ENCODE results near the gene PHKG2. TPM values are rescaled to one million over a fixed set of nuclear protein-coding genes. Genes with fewer than 3 reads are reported as not detected.

PHKG2 gene
- polyA plus RNA-seq, 1 donor (not counting 4 experiments of a cell fraction or from before 2014, with no cell fraction given): 31.8 TPM

DNA sequence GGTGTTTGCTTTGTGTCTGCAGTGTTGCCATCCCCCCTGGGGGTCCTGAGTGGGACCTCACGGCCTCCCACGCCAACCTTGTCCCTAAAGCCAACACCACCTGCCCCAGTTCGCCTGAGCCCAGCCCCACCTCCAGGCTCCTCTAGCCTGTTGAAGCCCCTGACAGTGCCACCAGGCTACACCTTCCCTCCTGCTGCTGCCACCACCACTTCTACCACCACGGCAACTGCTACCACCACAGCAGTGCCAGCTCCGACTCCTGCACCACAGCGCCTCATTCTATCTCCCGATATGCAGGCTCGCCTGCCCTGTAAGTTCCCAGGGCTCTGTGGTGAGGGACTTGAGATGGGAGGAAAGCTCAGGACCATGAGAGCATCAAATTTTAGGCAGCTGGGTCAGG lies 27.1 kb upstream of the PHKG2 start:
- peaks cover 55% of the 10 kb centered on the region for H3K79me2 ChIP-seq (ENCODE audit: control insufficient read depth, insufficient read depth, low read length)
- H3K4me2 ChIP-seq (ENCODE audit: control insufficient read depth, extremely low read depth, insufficient read depth, low read depth, low read length): no peak overlapping the region
- no peaks in the 10 kb centered on the region for H3K27me3 ChIP-seq (ENCODE audit: control insufficient read depth, extremely low read depth, insufficient read depth, low read length)
- no peak for DNase-seq (ENCODE audit: low read depth, low spot score)
- no peaks in the 10 kb centered on the region for H4K20me1 ChIP-seq (ENCODE audit: control insufficient read depth, extremely low read depth, insufficient read depth, low read length)
- FAIRE-seq: no peak
- H3K4me3 ChIP-seq (ENCODE audit: control insufficient read depth in 2 of 3, extremely low read depth in 1 of 3, insufficient read depth in 2 of 3, low read depth in 1 of 3, low read length in 3 of 3): no peak overlapping the region
- dilution Hi-C loops (cut with MboI; ENCODE audit: extremely low pct_ligation_motif_present, low sequenced_read_pairs): no loop called here
- H3K9me1 ChIP-seq (ENCODE audit: control insufficient read depth, extremely low read depth, insufficient read depth, low read length): no peaks in the 10 kb centered on the region
- H3K9me3 ChIP-seq (ENCODE audit: control insufficient read depth, low read depth, low read length): no peaks in the 10 kb centered on the region
- no peak overlapping the region for H2AFZ ChIP-seq (ENCODE audit: control insufficient read depth, low read length)
- no peak for TF ChIP-seq EZH2 (IDR thresholded peaks at IDR 0.05; ENCODE audit: low read length)
- TF ChIP-seq, protein P1, sequence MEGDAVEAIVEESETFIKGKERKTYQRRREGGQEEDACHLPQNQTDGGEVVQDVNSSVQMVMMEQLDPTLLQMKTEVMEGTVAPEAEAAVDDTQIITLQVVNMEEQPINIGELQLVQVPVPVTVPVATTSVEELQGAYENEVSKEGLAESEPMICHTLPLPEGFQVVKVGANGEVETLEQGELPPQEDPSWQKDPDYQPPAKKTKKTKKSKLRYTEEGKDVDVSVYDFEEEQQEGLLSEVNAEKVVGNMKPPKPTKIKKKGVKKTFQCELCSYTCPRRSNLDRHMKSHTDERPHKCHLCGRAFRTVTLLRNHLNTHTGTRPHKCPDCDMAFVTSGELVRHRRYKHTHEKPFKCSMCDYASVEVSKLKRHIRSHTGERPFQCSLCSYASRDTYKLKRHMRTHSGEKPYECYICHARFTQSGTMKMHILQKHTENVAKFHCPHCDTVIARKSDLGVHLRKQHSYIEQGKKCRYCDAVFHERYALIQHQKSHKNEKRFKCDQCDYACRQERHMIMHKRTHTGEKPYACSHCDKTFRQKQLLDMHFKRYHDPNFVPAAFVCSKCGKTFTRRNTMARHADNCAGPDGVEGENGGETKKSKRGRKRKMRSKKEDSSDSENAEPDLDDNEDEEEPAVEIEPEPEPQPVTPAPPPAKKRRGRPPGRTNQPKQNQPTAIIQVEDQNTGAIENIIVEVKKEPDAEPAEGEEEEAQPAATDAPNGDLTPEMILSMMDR (optimal IDR thresholded peaks at IDR 0.05 in 1 of 3, IDR thresholded peaks at IDR 0.05 in 1 of 3, conservative IDR thresholded peaks at IDR 0.05 in 1 of 3; ENCODE audit: extremely low read depth in 1 of 3, insufficient read depth in 2 of 3, low read length in 3 of 3): no peak
- H3K4me1 ChIP-seq (ENCODE audit: control insufficient read depth, extremely low read depth, insufficient read depth, low read length): no peaks in the 10 kb centered on the region
- peaks cover 58 to 60% of the 10 kb centered on the region in 2 experiments for H3K36me3 ChIP-seq (ENCODE audit: control insufficient read depth in 2 of 2, extremely low read depth in 1 of 2, insufficient read depth in 2 of 2, low read length in 2 of 2)
- no peak overlapping the region for H3K9ac ChIP-seq (ENCODE audit: control insufficient read depth, extremely low read depth, insufficient read depth, low read length)
- H3K27ac ChIP-seq (ENCODE audit: control insufficient read depth, insufficient read depth, low read length): no peak overlapping the region

DNA sequence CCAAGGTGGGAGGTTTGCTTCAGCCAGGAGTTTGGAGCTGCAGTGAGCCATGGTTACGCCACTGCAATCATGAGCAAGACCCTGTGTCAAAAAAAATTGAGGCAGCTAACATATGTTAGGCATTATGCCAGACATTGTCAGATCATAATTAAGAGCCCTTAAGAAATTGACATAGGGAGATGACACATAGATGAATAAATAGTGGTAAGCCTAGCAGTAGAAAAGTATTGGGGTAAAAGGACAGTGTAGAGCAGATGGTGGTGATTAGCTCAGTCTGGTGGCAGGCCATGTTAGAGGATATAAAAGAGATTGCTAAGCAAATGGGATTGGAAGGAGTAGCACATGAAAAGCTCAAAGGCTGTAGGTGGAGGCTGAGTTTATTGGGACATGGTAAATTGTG lies 26.6 kb upstream of the PHKG2 start:
- DNase-seq (ENCODE audit: low read depth, low spot score) (no peak), FAIRE-seq (no peak)
- Histone ChIP-seq H4K20me1 (ENCODE audit: control insufficient read depth, extremely low read depth, insufficient read depth, low read length) (no peaks in the 10 kb centered on the region), H3K36me3 (ENCODE audit: control insufficient read depth in 2 of 2, extremely low read depth in 1 of 2, insufficient read depth in 2 of 2, low read length in 2 of 2) (peaks cover 55 to 56% of the 10 kb centered on the region in 2 experiments), H3K27ac (ENCODE audit: control insufficient read depth, insufficient read depth, low read length) (no peak overlapping the region), H2AFZ (ENCODE audit: control insufficient read depth, low read length) (no peak overlapping the region), H3K4me2 (ENCODE audit: control insufficient read depth, extremely low read depth, insufficient read depth, low read depth, low read length) (no peak overlapping the region), H3K4me3 (ENCODE audit: control insufficient read depth in 2 of 3, extremely low read depth in 1 of 3, insufficient read depth in 2 of 3, low read depth in 1 of 3, low read length in 3 of 3) (no peak overlapping the region), H3K27me3 (ENCODE audit: control insufficient read depth, extremely low read depth, insufficient read depth, low read length) (no peaks in the 10 kb centered on the region), H3K79me2 (ENCODE audit: control insufficient read depth, insufficient read depth, low read length) (peaks cover 51% of the 10 kb centered on the region), H3K9me1 (ENCODE audit: control insufficient read depth, extremely low read depth, insufficient read depth, low read length) (no peaks in the 10 kb centered on the region), H3K4me1 (ENCODE audit: control insufficient read depth, extremely low read depth, insufficient read depth, low read length) (no peaks in the 10 kb centered on the region), H3K9me3 (ENCODE audit: control insufficient read depth, low read depth, low read length) (no peaks in the 10 kb centered on the region), H3K9ac (ENCODE audit: control insufficient read depth, extremely low read depth, insufficient read depth, low read length) (no peak overlapping the region)
- TF ChIP-seq, protein P1 (optimal IDR thresholded peaks at IDR 0.05 in 1 of 3, IDR thresholded peaks at IDR 0.05 in 1 of 3, conservative IDR thresholded peaks at IDR 0.05 in 1 of 3; ENCODE audit: extremely low read depth in 1 of 3, insufficient read depth in 2 of 3, low read length in 3 of 3): no peak
- no peak for TF ChIP-seq EZH2 (IDR thresholded peaks at IDR 0.05; ENCODE audit: low read length)
- dilution Hi-C loops (cut with MboI; ENCODE audit: extremely low pct_ligation_motif_present, low sequenced_read_pairs): no loop called here

Data from keratinocyte (primary cell).